GM12892 (cell line): Measurements from ENCODE around the gene LGR6.

ENCODE experiments used
- POLR2A ChIP-seq: IDR thresholded peaks from 2 replicates; pipeline ENCODE4 v1.6.1; 2011; ENCODE audit warnings: low read depth, low read length, control low read depth
- POLR2AphosphoS5 ChIP-seq: IDR thresholded peaks from 2 replicates; pipeline ENCODE4 v1.6.1; 2011; ENCODE audit warnings: low read depth, low read length, control low read depth
- TAF1 ChIP-seq: IDR thresholded peaks from 2 replicates; pipeline ENCODE4 v1.6.1; 2011; ENCODE audit warnings: low read depth, mild to moderate bottlenecking, control low read depth, low read length, borderline replicate concordance

DNA sequence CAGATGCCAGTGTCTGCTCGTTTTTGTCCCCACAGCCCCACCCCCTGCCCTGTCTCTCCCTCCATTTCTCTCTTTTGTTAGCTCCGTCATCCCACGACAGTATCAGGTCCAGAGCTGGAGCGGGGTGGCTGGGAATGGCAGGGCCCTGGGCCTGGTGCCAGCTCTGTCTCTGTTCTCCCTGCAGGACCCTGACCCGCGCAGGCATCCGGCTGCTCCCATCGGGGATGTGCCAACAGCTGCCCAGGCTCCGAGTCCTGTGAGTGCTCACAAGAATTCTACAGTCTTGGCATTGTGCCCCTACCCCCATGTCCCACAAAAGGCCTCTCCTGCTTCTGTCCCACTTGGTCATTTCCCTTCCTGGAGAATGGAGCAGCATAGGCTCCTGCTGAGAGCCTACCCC, 110.8 kb downstream of the LGR6 start:
- TF ChIP-seq POLR2A (no peak), TAF1 (no peak), POLR2AphosphoS5 (no peak)
